HG03565 (cell line): Measurements from ENCODE around the gene IDH3G.
A peak's percentile ranks its signal among the peaks of the same experiment; 100 is the strongest.
"Not testable (repeated sequence)": the region's sequence is repeated elsewhere in the genome, so short reads cannot be mapped to it uniquely, and the experiment has no call there.

ENCODE experiments used
- ATAC-seq: cut with Tn5 transposase; IDR thresholded peaks from one replicate; pipeline ENCODE4 v1.9.1; 2021; ENCODE audit warnings: mild to moderate bottlenecking, moderate library complexity; ENCODE audit not compliant: unreplicated experiment

IDH3G gene

DNA sequence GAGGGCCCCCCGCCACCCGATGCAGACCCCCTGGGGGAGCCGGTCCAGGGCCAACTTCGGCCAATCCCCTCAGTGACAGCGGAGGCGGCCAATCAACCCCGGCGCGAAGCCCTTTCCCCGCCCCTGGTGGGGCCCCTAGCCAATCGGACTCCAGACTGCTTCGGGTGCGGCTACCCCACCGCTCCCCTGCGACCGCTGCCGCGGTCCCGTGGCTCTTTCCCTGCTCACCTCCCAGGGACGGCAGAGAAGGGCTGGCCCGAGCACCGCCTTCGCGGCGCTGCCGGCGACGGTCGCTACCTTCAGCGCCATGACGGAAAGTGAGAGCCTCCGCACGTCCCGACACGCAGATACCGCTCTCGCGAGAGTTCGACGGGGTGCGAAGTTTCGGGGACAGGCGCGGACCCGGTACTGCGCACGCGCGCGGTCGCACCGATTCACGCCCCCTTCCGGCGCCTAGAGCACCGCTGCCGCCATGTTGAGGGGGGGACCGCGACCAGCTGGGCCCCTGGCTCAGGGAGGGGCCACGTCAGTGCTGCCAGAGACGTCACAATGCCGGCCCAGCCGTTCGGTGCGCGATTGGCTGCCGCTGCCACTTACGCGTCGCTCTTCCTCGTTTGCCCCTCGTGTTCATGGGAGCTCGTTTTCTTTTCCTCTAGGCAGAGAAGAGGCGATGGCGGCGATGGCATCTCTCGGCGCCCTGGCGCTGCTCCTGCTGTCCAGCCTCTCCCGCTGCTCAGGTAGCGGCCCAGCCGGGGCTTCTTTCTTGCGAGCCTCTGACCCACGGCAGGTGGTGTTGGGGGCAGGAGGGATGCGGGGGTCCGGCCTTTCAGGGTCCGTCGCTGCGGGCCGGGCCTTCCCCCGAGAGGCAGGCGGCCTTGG lies at the start of gene IDH3G, which contains the start of gene SSR4:
TSS of gene IDH3G (minus strand) at position 358 of the 879 bp plus-strand sequence. CDS start at position 309, 49 bp downstream.
TSS of gene SSR4 (plus strand) at position 651 of the 879 bp plus-strand sequence. CDS start at position 671, 20 bp downstream.
- peak; percentile 86 for ATAC-seq

DNA sequence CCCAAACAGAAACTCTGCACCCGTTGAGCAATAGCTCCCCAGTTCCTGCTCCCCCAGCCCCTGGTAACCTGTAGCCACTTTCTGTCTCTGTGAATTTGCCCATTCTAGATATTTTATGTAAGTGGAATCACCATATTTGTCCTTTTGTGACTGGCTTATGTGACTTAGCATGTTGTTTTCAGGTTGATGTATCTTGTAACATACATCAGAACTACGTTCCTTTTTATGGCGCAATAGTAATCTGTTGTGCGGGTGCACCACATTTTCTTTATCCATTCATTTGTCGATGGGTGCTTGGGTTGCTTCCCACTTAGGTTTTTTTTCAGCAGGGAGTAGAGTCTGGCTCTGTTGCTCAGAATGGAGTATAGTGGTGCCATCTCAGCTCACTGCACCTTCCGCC lies 42.7 kb upstream of the IDH3G start:
- no peak for ATAC-seq

DNA sequence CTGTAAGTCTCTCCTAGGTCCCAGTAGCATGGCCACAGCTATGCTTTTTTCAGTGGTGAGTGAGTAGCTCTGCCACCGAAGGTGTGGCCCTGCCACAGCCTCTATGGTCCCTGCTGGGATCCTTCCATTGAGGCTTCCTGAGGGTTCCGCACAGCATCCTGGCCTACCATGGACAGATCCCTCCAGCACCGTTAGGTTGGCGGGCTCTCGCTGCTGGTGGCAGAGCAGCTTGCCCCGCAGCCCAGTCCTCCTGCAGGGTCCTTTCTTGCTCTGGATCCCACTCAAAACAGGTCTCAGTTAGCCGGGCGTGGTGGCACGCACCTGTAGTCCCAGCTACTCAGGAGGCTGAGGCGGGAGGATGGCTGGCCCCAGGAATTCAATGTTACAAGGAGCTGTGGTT lies 38.6 kb upstream of the IDH3G start:
- ATAC-seq: no peak

DNA sequence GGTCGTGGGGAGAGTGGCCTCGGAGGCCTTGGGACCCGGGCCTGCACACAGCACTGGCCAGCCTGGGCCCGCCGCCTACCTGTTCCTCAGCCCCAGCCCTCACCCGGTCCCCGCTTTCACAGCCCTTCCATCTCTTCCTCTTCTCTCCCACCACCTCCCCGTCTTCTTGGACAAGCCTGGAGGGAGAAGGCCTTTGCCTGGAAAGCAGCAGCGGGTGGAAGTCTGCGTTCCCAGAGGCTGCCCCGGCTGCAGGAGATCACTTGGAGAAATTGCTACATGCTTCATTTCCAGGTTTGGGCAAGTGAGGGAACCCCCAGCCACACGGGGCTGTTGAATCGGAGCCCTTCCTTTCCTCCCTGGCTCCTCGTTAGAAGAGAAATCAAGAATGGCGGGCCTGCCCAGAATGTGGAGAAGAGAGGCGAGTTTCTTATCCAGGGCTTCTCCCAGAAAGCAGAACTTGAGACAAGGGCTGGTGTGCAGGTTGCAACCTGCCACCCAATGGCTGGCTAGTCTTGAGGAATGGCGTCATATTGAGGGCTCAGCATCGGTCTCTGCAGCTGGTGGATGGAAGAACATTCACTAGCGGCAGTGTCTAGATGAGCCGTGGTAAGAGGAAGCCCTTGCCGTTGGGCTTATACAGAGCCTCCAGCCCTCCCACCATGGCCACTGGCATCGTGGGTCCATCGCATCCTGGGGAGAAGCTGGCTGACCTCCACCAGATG lies 37.4 kb upstream of the IDH3G start:
- no peak for ATAC-seq

DNA sequence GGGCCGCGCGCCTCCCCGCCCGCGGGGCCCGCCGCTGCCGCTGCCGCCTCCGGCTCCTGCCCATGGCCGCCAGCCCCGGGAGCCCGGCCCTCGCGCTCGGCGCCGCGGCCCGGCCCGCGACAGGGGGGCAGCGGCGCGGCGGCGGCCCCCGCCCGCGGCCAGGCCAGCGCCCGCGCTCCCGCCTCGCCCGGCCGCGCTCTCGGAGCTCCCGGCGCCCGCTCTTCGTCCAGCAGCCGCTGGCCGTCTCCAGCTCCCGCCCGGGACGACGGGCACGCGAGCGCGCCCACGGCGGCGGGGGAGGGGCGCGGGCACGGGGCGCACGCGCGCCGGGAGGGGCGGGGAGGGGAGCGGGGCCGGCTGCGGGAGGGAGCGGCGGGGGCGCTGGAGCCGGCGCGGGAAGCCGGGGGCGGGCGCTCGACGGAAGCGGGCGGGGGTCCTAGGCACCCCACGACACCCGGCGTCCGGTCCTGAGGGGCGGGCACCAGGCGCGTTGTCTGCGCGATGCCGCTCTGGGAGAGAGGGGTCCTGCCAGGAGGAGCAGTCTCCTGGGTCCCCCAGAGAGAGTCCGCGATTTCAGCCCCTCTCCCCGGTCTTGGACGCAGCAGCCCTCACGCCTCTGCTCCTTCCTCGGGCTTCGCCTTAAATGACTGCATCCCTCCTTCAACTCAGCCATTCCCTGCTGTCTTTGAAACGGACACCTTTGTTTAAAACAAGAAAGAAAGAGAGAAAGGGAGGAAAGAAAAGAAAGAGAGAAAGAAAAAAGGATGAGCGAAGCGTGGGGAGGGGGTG lies 36.7 kb upstream of the IDH3G start:
- no peak for ATAC-seq

GRCh38 chrX:153829799-153830639 lies 35.8 kb upstream of the IDH3G start, which contains the start of gene PDZD4:
Gene PDZD4 (minus strand): TSS chrX:153830544. CDS start chrX:153830298, 246 bp downstream.
- no peak for ATAC-seq

GRCh38 chrX:153829549-153829798 lies 35.3 kb upstream of the IDH3G start:
- no peak for ATAC-seq

DNA sequence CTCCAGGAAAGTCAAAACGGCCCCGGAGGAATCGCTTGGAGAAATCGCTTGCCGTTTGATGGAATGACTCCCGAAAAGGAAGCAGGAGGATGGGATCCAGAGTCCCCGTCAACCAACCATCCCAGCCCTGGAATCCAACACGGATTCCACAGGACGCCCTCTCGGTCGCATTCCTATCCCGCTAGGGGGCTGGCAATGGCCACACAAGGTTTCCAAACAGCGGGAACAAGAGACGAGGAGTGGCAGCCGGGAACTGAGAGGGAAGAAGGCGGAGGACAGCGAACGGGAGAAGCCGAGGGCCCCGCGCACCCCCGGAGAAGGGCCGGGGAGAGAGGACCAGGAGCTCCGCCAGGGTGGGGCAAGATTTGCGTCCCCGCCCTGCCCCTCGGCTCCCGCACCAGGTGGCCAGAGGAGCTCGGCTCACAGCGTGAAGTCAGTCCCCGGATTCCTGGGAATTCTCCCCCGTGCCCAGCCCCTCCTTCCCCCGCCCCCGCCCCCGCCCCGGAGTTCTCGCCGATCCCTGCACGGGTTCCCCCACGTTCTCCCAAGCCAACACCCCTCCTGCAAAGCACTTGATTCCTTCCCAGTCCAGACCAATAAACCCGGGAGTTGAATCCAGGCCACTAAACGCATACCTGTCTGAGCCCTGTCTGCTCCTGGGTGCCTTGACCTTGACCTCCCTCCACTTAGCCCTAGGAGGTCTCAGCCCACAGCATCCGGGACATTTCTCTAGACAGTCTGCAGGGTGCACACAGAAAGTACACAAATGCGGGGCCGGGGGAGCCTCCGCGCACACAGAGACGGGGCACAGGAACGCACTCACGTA lies 34.8 kb upstream of the IDH3G start:
- no peak for ATAC-seq

GRCh38 chrX:153828308-153828707 lies 34.1 kb upstream of the IDH3G start:
- no peak for ATAC-seq

DNA sequence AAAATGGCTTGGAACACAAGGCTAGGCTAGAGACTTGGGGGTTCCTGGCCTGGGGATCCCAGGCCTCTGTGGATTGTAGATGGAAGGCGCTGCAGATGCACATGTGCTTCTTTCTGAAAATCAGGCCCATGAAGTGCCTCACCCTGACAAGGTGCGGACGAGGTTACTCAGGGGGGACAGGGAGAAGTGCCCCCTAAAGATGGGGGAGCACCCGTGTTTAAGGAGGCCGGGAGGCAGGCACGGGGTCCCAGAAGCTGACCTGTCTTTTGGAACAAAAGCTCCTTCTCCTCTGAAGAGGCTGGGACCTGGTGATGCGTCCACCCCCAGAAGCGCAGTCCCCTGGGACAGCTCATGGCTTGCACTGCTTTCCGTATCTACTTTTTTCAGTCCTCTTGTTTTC lies 33.7 kb upstream of the IDH3G start:
- ATAC-seq: no peak

GRCh38 chrX:153827016-153827415 lies 32.8 kb upstream of the IDH3G start:
- no peak for ATAC-seq

- no peak for ATAC-seq
These were observed 30.9 kb upstream of the IDH3G start for GRCh38 chrX:153825042-153825441.

DNA sequence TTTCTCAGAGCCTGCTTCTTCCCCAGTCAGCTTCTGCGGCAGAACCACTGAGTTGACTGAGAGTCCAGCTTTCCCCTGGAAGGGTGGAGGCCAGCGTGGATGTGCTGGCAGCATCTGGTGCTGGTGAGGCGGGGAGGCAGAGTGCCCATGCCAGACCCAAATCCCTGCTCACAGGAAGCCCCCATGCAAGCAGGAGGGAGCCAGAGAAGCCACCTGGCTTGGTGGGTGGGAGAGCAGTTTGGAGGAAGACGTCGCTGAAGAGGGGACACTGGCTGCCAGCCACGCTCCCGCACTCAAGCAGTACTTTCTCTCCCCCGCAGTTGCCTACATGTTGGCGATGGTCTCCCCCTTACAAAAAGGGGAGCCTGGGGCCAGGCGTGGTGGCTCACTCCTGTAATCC lies 30.2 kb upstream of the IDH3G start:
- no peak for ATAC-seq

- ATAC-seq: no peak
These were observed 26.9 kb upstream of the IDH3G start for GRCh38 chrX:153821066-153821465.

- no peak for ATAC-seq
These were observed 26.4 kb upstream of the IDH3G start for GRCh38 chrX:153820601-153821000.

GRCh38 chrX:153819384-153820040 lies 25.3 kb upstream of the IDH3G start:
- ATAC-seq: no peak

- ATAC-seq: no peak
These were observed 24.6 kb upstream of the IDH3G start for GRCh38 chrX:153818571-153819383.

DNA sequence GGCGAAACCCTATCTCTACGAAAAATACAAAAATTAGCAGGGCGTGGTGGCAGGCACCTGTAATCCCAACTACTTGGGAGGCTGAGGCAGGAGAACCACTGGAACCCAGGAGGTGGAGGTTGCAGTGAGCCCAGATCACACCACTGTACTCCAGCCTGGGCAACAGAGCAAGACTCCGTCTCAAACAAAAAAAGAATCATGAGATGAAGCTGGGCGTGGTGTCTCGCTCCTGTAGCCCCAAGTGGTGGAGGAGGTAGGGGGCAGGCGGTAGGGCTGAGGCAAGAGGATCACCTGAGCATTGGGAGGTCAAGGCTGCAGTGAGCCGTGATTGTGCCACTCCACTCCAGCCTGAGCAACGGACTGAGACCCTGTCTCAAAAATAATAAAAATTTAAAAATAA lies 23.9 kb upstream of the IDH3G start:
- ATAC-seq: not testable (repeated sequence)
